IMR-90 (cell line): ENCODE results near the gene GPR132. TPM values are rescaled to one million over a fixed set of nuclear protein-coding genes. Genes with fewer than 3 reads are reported as not detected.
"Not testable (repeated sequence)": the region's sequence is repeated elsewhere in the genome, so short reads cannot be mapped to it uniquely, and the experiment has no call there.

Experiments
- ATAC-seq: fragments of 200-7000 bp; cut with Tn5 transposase; 2 replicates; pipeline ENCODE4 v1.9.1; 2020; ENCODE audit warnings: low read depth, mild to moderate bottlenecking, moderate library complexity
- BruUV-seq: library from RNA; stranded (reverse); fragments of 400-500 nt; replicated peaks from 2 replicates; lab custom pipeline; 2021; lab: Mats Ljungman, UMichigan
- CTCF ChIA-PET: fragments of 300-600 bp; formaldehyde crosslinking; extraction: SDS; loops from one replicate; lab custom pipeline; 2021; ENCODE audit warnings: antibody characterized with exemption; lab: Yijun Ruan, JAX
- POLR2A ChIA-PET: fragments of 300-600 bp; sonication (Branson Sonifier 250); formaldehyde crosslinking; loops from one replicate; lab custom pipeline; 2022; ENCODE audit warnings: antibody characterized with exemption; ENCODE audit not compliant: unreplicated experiment; lab: Charles Lee
- DNase-seq: peaks from one replicate; pipeline ENCODE4 v3.0.0; 2013
- H2AFZ ChIP-seq: replicated peaks from 2 replicates; pipeline ENCODE3; 2013; ENCODE audit warnings: low read length, mild to moderate bottlenecking; ENCODE audit not compliant: poor library complexity
- H2AK5ac ChIP-seq: 2 replicates; pipeline ENCODE4 v1.6.1; 2013; ENCODE audit warnings: low read depth, low read length, inconsistent platforms
- H2AK9ac ChIP-seq: replicated peaks from 2 replicates; pipeline ENCODE3; 2013; ENCODE audit warnings: mild to moderate bottlenecking, low read depth, low read length, moderate library complexity; ENCODE audit not compliant: poor library complexity
- H2BK120ac ChIP-seq: 2 replicates; pipeline ENCODE4 v1.6.1; 2013; ENCODE audit warnings: low read depth, low read length, inconsistent platforms
- H2BK15ac ChIP-seq: 3 replicates; pipeline ENCODE4 v1.6.1; 2013; ENCODE audit warnings: low read depth, low read length, inconsistent platforms
- H2BK20ac ChIP-seq: 2 replicates; pipeline ENCODE4 v1.6.1; 2013; ENCODE audit warnings: low read depth, mild to moderate bottlenecking, inconsistent platforms, low read length, moderate library complexity
- H2BK5ac ChIP-seq: 2 replicates; pipeline ENCODE4 v1.6.1; 2013; ENCODE audit warnings: mild to moderate bottlenecking, low read depth, low read length, inconsistent platforms; ENCODE audit not compliant: poor library complexity, severe bottlenecking
- H3K14ac ChIP-seq: replicated peaks from 2 replicates; pipeline ENCODE4 v1.6.1; 2013; ENCODE audit warnings: low read depth, low read length, inconsistent platforms
- H3K18ac ChIP-seq: 2 replicates; pipeline ENCODE4 v1.6.1; 2013; ENCODE audit warnings: low read depth, low read length, control low read depth
- H3K23ac ChIP-seq: 2 replicates; pipeline ENCODE4 v1.6.1; 2013; ENCODE audit warnings: low read depth, low read length, inconsistent platforms
- H3K27ac ChIP-seq: 2 replicates; pipeline ENCODE4 v1.5.1; 2013; ENCODE audit warnings: mild to moderate bottlenecking, control low read depth, low read length; ENCODE audit not compliant: insufficient read depth
- H3K27me3 ChIP-seq: 2 replicates; pipeline ENCODE4 v1.6.1; 2013; ENCODE audit warnings: low read length; ENCODE audit not compliant: control insufficient read depth, insufficient read depth
- H3K36me3 ChIP-seq: 2 replicates; pipeline ENCODE4 v1.6.1; 2013; ENCODE audit warnings: low read length, mixed read lengths; ENCODE audit not compliant: control insufficient read depth, insufficient read depth
- H3K4ac ChIP-seq: 2 replicates; pipeline ENCODE4 v1.6.1; 2013; ENCODE audit warnings: low read depth, low read length, inconsistent platforms
- H3K4me1 ChIP-seq: 2 replicates; pipeline ENCODE4 v1.6.1; 2013; ENCODE audit warnings: low read length, mixed read lengths; ENCODE audit not compliant: control insufficient read depth, insufficient read depth
- H3K4me2 ChIP-seq: 2 replicates; pipeline ENCODE4 v1.6.1; 2013; ENCODE audit warnings: low read depth, mild to moderate bottlenecking, control low read depth, low read length, moderate library complexity
- H3K4me3 ChIP-seq: 2 replicates; pipeline ENCODE4 v1.5.1; 2013; ENCODE audit warnings: low read depth, mild to moderate bottlenecking, control low read depth, low read length, moderate library complexity; ENCODE audit not compliant: insufficient read depth
- H3K56ac ChIP-seq: 2 replicates; pipeline ENCODE4 v1.6.1; 2013; ENCODE audit warnings: low read length, inconsistent platforms; ENCODE audit not compliant: insufficient read depth; ENCODE audit errors: extremely low read depth
- H3K79me1 ChIP-seq, 2 experiments: 2 replicates each; pipeline ENCODE4 v1.6.1; 2013; ENCODE audit warnings: low read length in 2 of 2, inconsistent platforms in 1 of 2, low read depth in 1 of 2
- H3K9ac ChIP-seq: 2 replicates; pipeline ENCODE4 v1.6.1; 2013; ENCODE audit warnings: low read depth, low read length, control low read depth
- H3K9me1 ChIP-seq: 2 replicates; pipeline ENCODE4 v1.6.1; 2013; ENCODE audit warnings: low read length, inconsistent platforms; ENCODE audit not compliant: insufficient read depth
- H3K9me3 ChIP-seq: 2 replicates; pipeline ENCODE4 v1.6.1; 2013; ENCODE audit warnings: low read length; ENCODE audit not compliant: control insufficient read depth, insufficient read depth
- H4K20me1 ChIP-seq: 2 replicates; pipeline ENCODE4 v1.6.1; 2013; ENCODE audit warnings: low read length, inconsistent platforms; ENCODE audit not compliant: insufficient read depth
- H4K5ac ChIP-seq: 2 replicates; pipeline ENCODE4 v1.6.1; 2013; ENCODE audit warnings: mild to moderate bottlenecking, low read depth, low read length, control low read depth
- H4K8ac ChIP-seq, 2 experiments: 2 replicates each; pipeline ENCODE4 v1.6.1; 2013; ENCODE audit warnings: low read depth in 2 of 2, low read length in 2 of 2, control low read depth in 1 of 2, inconsistent platforms in 1 of 2
- H4K91ac ChIP-seq: 2 replicates; pipeline ENCODE4 v1.6.1; 2013; ENCODE audit warnings: low read depth, low read length, inconsistent platforms; ENCODE audit not compliant: insufficient read depth
- WGBS, 2 experiments: methylation state at CpG; one replicate each; pipeline versions ENCODE4 v1.1.5 to v1.1.7; 2013; ENCODE audit warnings: missing lambda C conversion rate in 2 of 2; ENCODE audit not compliant: insufficient read length in 1 of 2; ENCODE audit errors: extremely low coverage in 2 of 2; 5-methylcytosine and 5-hydroxymethylcytosine counted together
- dilution Hi-C: fragments of 300-500 bp; cut with HindIII; formaldehyde crosslinking; loops from one replicate; pipeline ENCODE4 v1.14.3; 2018; ENCODE audit warnings: low sequenced_read_pairs; ENCODE audit not compliant: unreplicated experiment
- in situ Hi-C: fragments of 300-500 bp; cut with MboI; formaldehyde crosslinking; loops from 3 replicates; pipeline ENCODE4 v1.14.3; 2019; ENCODE audit warnings: low sequenced_read_pairs, inconsistent platforms, mixed read lengths
- intact Hi-C: fragments of 100-400 bp; cut with micrococcal nuclease; formaldehyde crosslinking; loops from 2 replicates; pipeline ENCODE4 v1.10.0; 2022
- polyA plus RNA-seq, 3 experiments: library from polyadenylated mRNA; depleted of rRNA; stranded (reverse); fragments of >200 nt; gene quantifications; 2 replicates each; pipeline ENCODE4 v1.2.3, GENCODE V29; 2012; ENCODE audit warnings: low replicate concordance in 1 of 3
- total RNA-seq: library from RNA; depleted of rRNA; stranded (reverse); fragments of >200 nt; gene quantifications from 2 replicates; pipeline ENCODE4 v1.2.3, GENCODE V29; 2012

The GPR132 gene
- total and polyA plus RNA-seq, 2 of the 4 experiments (the other 2 are of a cell fraction), result under 0.01 to 0.10 TPM

- POLR2A ChIA-PET, H2AK9ac ChIP-seq, H3K18ac ChIP-seq, in situ Hi-C loops, H3K4me3 ChIP-seq, H3K36me3 ChIP-seq, H3K14ac ChIP-seq, H3K9ac ChIP-seq, H3K9me3 ChIP-seq, H4K91ac ChIP-seq, H2BK120ac ChIP-seq, H2BK5ac ChIP-seq, H4K8ac ChIP-seq, H3K56ac ChIP-seq, H2BK20ac ChIP-seq, intact Hi-C loops, H3K4me1 ChIP-seq, H4K20me1 ChIP-seq, H3K27me3 ChIP-seq, H2BK15ac ChIP-seq, DNase-seq, H2AK5ac ChIP-seq, H3K27ac ChIP-seq, H3K79me1 ChIP-seq, H3K4me2 ChIP-seq, H4K5ac ChIP-seq, dilution Hi-C loops, ATAC-seq, BruUV-seq, H2AFZ ChIP-seq, H3K9me1 ChIP-seq, H3K23ac ChIP-seq, H3K4ac ChIP-seq: not testable (repeated sequence)
- CTCF ChIA-PET, result interaction anchor here (0.7 kb wide), 1 partner anchor 272 kb away, joined by 5 read pairs; no protein-coding TSS in a partner anchor
- no CpG with 5 or more reads among the region's 2 CpGs for WGBS, 2 experiments
Observed at GRCh38 chr14:105035616-105036015, 29.6 kb downstream of the GPR132 start.
